ENCODE results near the gene KIF11.
A peak's percentile ranks its signal among the peaks of the same experiment; 100 is the strongest.
"Not testable (repeated sequence)": the region's sequence is repeated elsewhere in the genome, so short reads cannot be mapped to it uniquely, and the experiment has no call there.

Gene KIF11

DNA sequence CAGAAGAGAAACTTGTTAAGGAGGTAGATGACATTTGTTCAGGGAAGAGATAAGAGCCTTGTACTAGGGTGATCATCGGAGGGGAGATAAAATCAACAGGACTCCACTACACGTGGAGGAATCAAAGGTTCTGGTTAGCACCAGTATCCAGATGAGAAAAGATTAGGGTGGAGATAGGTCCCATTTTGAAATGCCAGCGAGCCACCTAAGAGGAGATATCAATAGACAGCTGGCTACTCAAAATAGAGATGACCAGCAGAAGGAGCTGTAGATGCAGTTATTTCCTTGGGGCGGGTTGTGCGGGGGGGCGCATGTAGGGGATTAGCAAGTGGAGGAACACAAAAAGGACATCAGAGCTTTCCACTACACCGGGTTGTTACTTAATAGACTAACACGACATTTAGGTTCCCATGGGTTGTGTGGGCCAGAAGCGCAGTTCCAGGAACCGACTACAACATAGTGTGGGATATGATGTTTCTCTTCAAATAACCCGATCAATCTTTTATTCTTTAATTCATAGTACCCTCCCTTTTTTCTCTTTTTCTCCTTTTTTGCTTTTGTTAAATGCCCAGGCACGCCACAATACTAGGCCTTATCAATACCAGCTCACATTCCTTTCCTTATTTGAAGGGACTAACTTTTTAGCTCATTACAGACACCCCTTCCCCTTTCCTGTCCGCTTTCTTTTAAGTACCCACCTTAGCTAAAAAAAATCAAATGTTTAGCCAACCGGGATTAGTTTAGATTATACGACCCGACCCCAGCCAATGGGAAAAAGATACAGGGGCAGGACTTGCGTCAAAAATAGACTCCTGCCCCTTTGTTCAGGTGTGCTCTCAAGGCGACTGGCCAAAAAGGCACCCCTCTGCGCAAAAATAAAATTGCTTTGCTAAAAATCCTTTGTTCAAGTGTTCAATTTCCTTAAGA is 2.0 kb upstream of the KIF11 start:
- DNase-seq (ENCODE audit: extremely low read depth in 1 of 2, low read depth in 1 of 2) = no peak

DNA sequence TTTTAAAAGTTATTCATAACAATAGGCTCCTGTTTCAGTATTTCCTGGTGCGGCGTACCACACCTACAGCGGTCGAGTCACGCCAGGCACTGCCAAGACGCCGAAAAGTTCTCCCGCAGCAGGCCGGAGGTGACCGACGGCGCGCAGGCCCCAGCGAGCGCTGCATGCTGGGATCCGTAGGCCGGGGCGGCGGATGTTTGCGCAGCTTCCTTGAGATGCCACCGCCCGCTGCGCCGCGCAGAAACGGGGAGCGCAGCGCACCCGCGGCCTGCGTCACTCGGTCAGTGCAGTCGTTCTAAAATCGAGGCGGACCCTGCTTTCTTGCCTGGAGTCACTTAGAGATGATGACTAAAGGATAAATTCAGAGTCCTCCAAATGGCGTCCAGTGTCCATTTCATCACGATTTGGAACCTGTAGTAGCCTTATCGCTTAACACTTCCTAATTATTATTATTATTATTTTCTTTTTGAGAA is 1.3 kb upstream of the KIF11 start:
- DNase-seq (ENCODE audit: extremely low read depth in 1 of 2, low read depth in 1 of 2) = peak; percentile 86 to 89

DNA sequence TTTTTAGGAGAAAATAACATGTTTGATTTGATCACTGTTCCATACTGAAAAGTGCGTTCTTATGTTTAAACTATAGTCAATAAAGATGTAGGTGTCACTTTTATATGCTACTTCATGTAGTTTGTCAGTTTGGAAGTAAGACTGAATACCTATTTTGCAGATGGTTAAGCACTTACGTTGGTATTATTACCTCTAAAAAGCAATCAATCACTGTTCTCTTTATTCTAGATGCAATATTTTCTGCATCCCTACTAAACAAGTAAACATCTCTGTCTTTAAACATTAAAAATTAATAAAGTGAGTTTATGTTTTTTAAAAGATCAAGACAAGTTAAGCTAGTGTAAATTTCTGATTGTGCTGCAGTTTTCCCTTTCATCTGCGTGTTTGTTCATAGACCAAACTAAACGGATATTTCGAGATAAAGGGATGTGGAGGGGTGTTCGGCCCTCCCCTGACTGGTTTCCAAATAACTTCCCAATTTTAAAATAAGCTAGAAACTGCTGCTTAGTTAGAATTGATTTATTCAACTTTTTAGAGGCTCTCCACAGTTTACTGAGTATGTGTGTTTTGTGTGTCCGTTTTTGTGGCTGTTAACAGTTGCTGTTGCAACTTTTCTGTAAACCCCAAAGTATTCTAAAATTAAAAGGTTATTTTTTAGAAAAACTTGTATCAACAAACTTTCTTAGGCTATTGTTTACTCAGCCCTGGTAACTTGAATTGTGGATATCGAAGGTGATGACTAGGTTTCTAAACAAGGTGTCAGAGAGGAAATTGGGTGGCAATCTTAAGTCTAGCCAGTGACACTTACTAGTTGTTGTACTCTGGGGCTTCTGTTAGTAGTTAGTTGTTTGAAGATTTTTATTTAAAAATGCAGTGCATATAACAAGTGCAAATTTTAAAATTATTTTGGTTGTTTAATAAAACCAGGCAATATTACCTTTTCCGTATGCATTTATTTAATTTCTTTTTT is 974 bp downstream of the KIF11 start:
- no peak for DNase-seq (ENCODE audit: extremely low read depth in 1 of 2, low read depth in 1 of 2)

DNA sequence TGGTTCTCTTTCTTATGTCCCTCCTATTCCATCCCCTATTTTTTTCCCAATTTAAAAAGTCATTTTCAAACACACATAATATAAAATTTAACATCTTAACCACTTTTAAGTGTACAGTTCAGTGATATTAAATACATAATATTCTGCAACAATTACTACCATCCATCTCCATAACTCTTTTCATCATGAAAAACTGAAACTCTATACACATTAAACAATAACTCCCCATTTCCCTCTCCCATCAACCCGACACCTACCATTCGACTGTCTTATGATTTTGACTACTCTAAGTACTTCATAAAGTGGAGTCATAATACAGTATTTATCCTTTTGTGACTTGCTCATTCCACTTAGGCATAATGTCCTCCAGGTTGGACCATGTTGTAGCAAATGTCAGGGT is 2.6 kb downstream of the KIF11 start:
- no peak for DNase-seq (ENCODE audit: extremely low read depth in 1 of 2, low read depth in 1 of 2)

DNA sequence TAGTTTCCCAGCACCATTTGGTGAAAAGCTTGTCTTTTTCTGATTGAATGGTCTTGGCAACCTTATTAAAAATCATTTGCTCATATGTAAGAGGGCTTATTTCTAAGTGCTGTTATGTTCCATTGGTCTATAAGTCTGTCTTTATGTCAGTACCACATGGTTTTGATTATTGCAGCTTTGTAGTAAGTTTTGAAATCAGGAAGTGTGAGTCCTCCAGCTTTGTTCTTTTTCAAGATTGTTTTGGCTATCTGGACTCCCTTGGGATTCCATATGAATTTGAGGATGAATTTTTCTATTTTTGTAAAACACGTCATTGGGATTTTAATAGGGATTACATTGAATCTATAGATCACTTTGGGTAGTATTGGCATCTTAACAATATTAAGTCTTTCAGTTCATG is 5.4 kb downstream of the KIF11 start:
- no peak for DNase-seq (ENCODE audit: extremely low read depth in 1 of 2, low read depth in 1 of 2)

DNA sequence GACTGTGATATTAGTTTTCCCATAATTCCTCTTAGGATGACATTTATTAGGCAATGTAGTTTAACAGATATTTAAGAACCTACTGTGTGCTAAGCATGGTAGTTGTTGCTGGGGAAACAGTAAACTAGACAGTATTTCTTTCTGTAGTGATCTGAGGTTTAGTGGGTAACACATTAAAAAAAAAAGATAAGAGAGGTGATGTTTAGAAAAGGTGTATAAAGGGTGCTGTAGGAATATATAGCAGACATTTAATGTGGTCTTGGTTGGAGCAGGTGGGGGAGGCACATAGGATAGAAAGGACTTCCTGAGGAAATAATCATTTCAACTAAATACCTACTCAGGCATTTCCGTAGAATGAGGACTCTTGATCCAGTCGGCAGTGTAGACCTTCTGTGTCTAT is 11.9 kb downstream of the KIF11 start:
- no peak for DNase-seq (ENCODE audit: extremely low read depth in 1 of 2, low read depth in 1 of 2)

DNA sequence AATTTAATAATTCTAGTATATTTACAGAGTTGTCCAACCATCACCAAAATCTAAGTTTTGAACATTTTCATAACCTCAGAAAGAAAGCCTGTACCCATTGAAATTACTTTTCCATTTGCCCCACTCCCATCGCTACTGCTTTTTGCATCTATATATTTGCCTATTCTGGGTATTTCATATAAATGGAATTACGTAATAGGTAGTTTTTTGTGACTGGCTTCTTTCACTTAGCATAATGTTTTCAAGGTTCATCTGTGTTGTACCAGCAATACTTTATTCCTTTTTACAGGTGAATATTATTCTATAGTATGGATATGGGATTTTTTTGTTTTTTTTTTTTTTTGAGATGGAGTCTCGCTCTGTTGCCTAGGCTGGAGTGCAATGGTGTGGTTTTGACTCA is 22.6 kb downstream of the KIF11 start:
- no peak for DNase-seq (ENCODE audit: extremely low read depth in 1 of 2, low read depth in 1 of 2)

DNA sequence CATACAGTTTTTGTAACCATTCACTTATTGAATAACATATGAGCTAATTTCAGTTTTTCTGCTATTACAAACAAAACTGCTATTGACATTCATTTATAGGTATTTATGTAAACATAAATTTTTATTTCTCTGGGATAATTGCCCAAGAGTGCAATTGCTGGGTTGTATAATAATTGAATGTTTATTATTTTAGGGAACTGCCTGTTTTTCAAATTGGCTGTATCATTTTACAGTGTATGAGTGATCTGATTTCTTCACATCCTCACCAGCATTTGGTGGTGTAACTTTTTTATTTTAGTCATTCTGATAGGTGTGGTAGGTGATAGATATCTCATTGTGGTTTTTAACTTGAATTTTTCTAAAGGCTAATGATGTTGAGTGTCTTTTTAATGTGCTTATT is 26.4 kb downstream of the KIF11 start:
- no peak for DNase-seq (ENCODE audit: extremely low read depth in 1 of 2, low read depth in 1 of 2)

- DNase-seq (ENCODE audit: extremely low read depth in 1 of 2, low read depth in 1 of 2) = no peak
Measured at GRCh38 chr10:92627845-92628480, 35.0 kb downstream of the KIF11 start.

DNA sequence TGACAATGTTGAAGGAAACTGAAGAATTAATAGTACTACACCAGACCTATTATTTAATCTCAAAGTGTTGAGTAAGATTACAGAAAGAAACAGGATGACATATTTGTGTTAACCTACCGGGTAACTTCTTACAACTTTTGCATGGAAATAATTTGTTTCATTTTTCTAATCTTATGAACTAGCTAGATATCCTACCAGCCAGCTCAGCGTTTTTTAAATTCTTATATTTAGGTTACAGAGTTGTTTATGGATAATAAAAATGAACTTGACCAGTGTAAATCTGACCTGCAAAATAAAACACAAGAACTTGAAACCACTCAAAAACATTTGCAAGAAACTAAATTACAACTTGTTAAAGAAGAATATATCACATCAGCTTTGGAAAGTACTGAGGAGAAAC is 37.0 kb downstream of the KIF11 start:
- DNase-seq (ENCODE audit: extremely low read depth in 1 of 2, low read depth in 1 of 2) = no peak

DNA sequence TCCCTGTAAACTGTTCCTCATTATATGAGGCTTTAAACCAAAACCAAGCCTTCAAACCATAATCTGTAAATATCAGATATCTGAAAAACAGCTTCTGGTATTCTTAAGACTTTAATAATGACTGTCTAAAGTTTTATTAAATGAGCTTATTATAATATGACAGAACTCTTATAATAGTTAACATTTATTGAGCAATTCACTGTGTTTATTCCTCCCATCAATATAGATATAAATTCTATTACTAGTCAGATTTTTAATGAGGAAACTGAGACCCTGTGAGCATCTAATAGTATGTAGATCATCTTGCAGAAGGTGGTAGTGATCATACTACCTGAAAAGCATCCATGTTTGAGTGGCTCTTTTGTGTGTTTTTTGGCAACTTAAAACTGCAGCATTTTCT is 45.1 kb downstream of the KIF11 start:
- DNase-seq (ENCODE audit: extremely low read depth in 1 of 2, low read depth in 1 of 2) = no peak

- DNase-seq (ENCODE audit: extremely low read depth in 1 of 2, low read depth in 1 of 2) = no peak
Measured at GRCh38 chr10:92640107-92640506, 47.2 kb downstream of the KIF11 start.

DNA sequence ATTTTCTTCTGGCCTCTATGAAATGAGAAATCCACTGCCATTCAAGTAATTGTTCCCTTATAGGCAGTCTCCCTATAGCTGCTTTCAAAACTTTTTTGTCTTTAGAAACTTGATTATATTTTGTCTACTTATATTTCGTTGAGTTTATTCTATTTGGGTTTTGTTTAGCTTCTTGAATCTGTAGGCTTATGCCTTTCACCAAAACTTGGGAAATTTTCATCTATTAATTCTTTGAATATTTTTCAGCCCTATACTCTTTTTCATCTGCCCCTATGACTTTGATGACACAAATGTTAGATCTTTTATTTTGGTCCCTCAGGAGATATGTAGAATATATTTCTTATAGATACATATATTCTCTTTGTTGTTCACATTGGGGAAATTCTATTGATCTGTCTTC is 48.6 kb downstream of the KIF11 start:
- DNase-seq (ENCODE audit: extremely low read depth in 1 of 2, low read depth in 1 of 2) = no peak

DNA sequence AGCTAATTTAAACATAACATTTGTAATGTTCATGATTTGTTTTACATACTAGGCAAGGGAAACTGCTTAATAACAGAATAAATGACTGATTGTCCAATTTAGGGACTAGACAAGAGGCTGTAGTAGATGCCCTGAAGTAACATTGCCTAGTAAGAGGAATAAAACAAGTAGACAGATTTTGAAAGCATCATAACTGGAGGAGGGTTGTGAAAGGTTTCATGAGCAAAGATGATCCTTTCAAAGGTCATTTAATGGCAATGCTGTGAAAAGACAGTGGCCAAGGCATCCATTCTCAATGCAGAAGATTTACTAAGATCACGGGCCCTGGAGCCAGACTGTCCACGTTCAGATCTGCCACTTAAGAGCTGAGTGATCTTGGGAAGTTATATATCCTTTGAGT is 52.0 kb downstream of the KIF11 start:
- no peak for DNase-seq (ENCODE audit: extremely low read depth in 1 of 2, low read depth in 1 of 2)

DNA sequence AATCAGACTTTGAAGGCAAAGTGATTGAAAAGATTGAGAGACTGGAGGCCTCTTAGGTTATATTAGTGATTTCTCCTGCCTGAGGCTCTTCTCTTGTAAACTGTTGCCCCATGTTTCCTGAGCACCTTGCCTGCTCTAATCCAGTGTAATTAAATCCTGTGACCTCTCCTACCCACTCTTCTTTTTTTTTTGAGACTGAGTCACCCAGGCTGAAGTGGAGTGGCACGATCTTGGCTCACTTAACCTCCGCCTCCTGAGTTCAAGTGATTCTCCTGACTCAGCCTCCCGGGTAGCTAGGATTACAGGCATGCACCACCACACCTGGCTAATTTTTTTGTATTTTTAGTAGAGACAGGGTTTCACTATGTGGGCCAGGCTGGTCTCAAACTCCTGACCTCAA is 57.9 kb downstream of the KIF11 start:
- not testable (repeated sequence) for DNase-seq (ENCODE audit: extremely low read depth in 1 of 2, low read depth in 1 of 2)

DNA sequence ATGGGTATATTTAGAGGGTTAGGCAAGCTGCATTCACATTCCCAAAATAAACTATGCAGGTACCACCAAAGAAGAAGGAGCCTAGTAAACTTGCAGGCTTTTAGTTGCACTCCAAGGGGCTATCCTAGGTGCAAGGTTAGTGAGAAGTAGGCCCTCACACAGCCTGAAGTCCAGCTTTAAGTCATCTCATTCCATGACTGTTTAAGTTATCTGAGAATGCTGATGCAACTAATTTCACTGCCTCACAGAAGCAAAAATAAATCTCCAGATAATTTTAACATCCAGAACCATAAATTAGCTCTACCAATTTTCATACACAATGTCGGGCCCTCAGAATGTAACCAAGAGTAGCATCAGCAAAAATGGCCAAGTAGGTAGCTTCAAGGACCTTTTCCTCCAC is 62.5 kb downstream of the KIF11 start:
- no peak for DNase-seq (ENCODE audit: extremely low read depth in 1 of 2, low read depth in 1 of 2)

- DNase-seq (ENCODE audit: extremely low read depth in 1 of 2, low read depth in 1 of 2) = no peak
Measured at GRCh38 chr10:92656266-92656961, 63.5 kb downstream of the KIF11 start.

DNA sequence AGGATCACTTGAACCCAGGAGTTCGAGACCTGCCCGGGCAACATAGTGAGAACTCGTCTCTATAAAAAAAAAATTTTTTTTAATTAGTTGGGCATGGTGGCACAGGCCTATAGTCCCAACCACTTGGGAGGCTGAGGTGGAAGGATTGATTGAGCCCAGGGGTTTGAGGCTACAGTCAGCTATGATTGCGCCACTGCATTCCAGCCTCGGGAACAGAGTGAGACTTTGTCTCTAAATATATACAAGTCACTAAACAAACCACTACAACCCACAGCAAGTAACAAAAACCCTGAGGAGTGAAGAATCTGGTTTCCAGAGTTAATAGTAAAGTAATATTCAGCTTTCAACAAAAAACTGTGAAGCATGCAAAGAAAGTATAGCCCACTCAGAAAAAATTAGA is 64.1 kb downstream of the KIF11 start:
- DNase-seq (ENCODE audit: extremely low read depth in 1 of 2, low read depth in 1 of 2) = no peak

GRCh38 chr10:92662848-92663247 is 69.9 kb downstream of the KIF11 start:
- DNase-seq (ENCODE audit: extremely low read depth in 1 of 2, low read depth in 1 of 2) = no peak

GRCh38 chr10:92664322-92664721 is 71.4 kb downstream of the KIF11 start:
- DNase-seq (ENCODE audit: extremely low read depth in 1 of 2, low read depth in 1 of 2) = no peak

GRCh38 chr10:92667078-92667477 is 74.1 kb downstream of the KIF11 start:
- DNase-seq (ENCODE audit: extremely low read depth in 1 of 2, low read depth in 1 of 2) = no peak

Data from stimulated activated CD8-positive, alpha-beta memory T cell treated with anti-CD3 and anti-CD28 coated beads, Interleukin-7, amount 100 ng/mL, for 48 hours (primary cell).